MM.1S (cell line): Measurements from ENCODE around the gene PEX16.

ENCODE experiments used
- DNase-seq: peaks from one replicate; pipeline ENCODE4 v3.0.0-alpha.2; 2015
- H2AFZ ChIP-seq: fragments of 300-600 bp; sonication (generic); 2 replicates; pipeline ENCODE4 v1.6.0; 2016; ENCODE audit warnings: antibody characterized with exemption, low read length
- H3F3A ChIP-seq: fragments of 300-600 bp; sonication (generic); 2 replicates; pipeline ENCODE4 v1.6.1; 2016; ENCODE audit warnings: mild to moderate bottlenecking, antibody characterized with exemption, low read length, moderate library complexity, mixed read lengths; ENCODE audit not compliant: insufficient read depth
- H3K27ac ChIP-seq: fragments of 300-600 bp; sonication (generic); 2 replicates; pipeline ENCODE4 v1.5.1; 2016; ENCODE audit warnings: mild to moderate bottlenecking, low read length
- H3K27me3 ChIP-seq: fragments of 300-600 bp; sonication (generic); replicated peaks from 2 replicates; pipeline ENCODE4 v1.6.0; 2016; ENCODE audit warnings: low read length; ENCODE audit not compliant: insufficient read depth
- H3K36me3 ChIP-seq: fragments of 300-600 bp; sonication (generic); replicated peaks from 2 replicates; pipeline ENCODE4 v1.6.1; 2016; ENCODE audit warnings: mild to moderate bottlenecking, low read length, mixed read lengths; ENCODE audit not compliant: insufficient read depth
- H3K4me1 ChIP-seq: fragments of 300-600 bp; sonication (generic); 2 replicates; pipeline ENCODE4 v1.6.1; 2016; ENCODE audit warnings: low read length, mixed read lengths
- H3K4me2 ChIP-seq: fragments of 300-600 bp; sonication (generic); 2 replicates; pipeline ENCODE4 v1.6.0; 2016; ENCODE audit warnings: low read depth, low read length
- H3K4me3 ChIP-seq: fragments of 300-600 bp; sonication (generic); 2 replicates; pipeline ENCODE4 v1.5.1; 2016; ENCODE audit warnings: low read length, mixed read lengths
- H3K79me2 ChIP-seq: fragments of 300-600 bp; sonication (generic); 2 replicates; pipeline ENCODE4 v1.6.1; 2016; ENCODE audit warnings: mixed run types, low read length, mixed read lengths
- H3K9ac ChIP-seq: fragments of 300-600 bp; sonication (generic); 2 replicates; pipeline ENCODE4 v1.6.1; 2016; ENCODE audit warnings: low read length, mixed read lengths
- H3K9me2 ChIP-seq: fragments of 300-600 bp; sonication (generic); replicated peaks from 2 replicates; pipeline ENCODE4 v1.6.1; 2016; ENCODE audit warnings: mild to moderate bottlenecking, low read length, mixed read lengths; ENCODE audit not compliant: insufficient read depth
- H3K9me3 ChIP-seq: fragments of 300-600 bp; sonication (generic); replicated peaks from 2 replicates; pipeline ENCODE4 v1.6.1; 2016; ENCODE audit warnings: mild to moderate bottlenecking, low read length, mixed read lengths; ENCODE audit not compliant: insufficient read depth
- H4K20me1 ChIP-seq: fragments of 300-600 bp; sonication (generic); 2 replicates; pipeline ENCODE4 v1.6.1; 2016; ENCODE audit warnings: mild to moderate bottlenecking, low read length, moderate library complexity, mixed read lengths; ENCODE audit not compliant: insufficient read depth
- EZH2 ChIP-seq: fragments of 300-600 bp; sonication (generic); optimal IDR thresholded peaks from 2 replicates; pipeline ENCODE3; 2017; ENCODE audit warnings: low read depth, mild to moderate bottlenecking, antibody characterized with exemption, low read length, mixed read lengths
- EZH2phosphoT487 ChIP-seq: fragments of 300-600 bp; sonication (generic); IDR thresholded peaks from 2 replicates; pipeline ENCODE4 v1.6.1; 2018; ENCODE audit warnings: antibody characterized with exemption, low read length
- TF ChIP-seq, protein P1 (sequence below): fragments of 300-600 bp; sonication (generic); IDR thresholded peaks from 2 replicates; pipeline ENCODE4 v1.5.1; 2016; ENCODE audit warnings: antibody characterized with exemption, low read length, mixed read lengths

PEX16 gene

DNA sequence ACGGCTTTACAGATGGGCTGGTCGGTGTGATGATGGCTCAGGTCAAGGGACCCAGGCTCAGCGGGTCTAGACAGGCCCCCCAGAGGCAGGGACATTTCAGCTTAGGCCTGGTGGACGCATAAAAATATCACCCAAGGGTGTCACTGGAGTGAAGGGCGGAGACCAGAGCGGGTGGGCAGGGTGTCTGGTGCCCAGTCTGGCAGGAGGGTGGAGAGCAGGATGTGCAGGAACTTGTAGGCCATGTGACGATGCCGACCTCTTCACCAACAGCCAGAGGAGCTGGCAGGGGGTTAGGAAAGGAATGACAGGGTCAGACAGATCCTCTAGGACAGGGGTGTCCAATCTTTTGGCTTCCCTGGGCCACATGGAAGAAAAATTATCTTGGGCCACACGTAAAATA, 27.7 kb downstream of the PEX16 start:
- H2AFZ ChIP-seq: no peak overlapping the region
- no peaks in the 10 kb centered on the region for H3K9me2 ChIP-seq
- TF ChIP-seq, protein P1, sequence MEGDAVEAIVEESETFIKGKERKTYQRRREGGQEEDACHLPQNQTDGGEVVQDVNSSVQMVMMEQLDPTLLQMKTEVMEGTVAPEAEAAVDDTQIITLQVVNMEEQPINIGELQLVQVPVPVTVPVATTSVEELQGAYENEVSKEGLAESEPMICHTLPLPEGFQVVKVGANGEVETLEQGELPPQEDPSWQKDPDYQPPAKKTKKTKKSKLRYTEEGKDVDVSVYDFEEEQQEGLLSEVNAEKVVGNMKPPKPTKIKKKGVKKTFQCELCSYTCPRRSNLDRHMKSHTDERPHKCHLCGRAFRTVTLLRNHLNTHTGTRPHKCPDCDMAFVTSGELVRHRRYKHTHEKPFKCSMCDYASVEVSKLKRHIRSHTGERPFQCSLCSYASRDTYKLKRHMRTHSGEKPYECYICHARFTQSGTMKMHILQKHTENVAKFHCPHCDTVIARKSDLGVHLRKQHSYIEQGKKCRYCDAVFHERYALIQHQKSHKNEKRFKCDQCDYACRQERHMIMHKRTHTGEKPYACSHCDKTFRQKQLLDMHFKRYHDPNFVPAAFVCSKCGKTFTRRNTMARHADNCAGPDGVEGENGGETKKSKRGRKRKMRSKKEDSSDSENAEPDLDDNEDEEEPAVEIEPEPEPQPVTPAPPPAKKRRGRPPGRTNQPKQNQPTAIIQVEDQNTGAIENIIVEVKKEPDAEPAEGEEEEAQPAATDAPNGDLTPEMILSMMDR: no peak
- TF ChIP-seq EZH2phosphoT487 (no peak), EZH2 (no peak)
- no peaks in the 10 kb centered on the region for H3K4me1 ChIP-seq
- H3K27me3 ChIP-seq: no peaks in the 10 kb centered on the region
- DNase-seq: no peak
- no peaks in the 10 kb centered on the region for H3K79me2 ChIP-seq
- no peak overlapping the region for H3K4me2 ChIP-seq
- H3K27ac ChIP-seq: no peak overlapping the region
- no peaks in the 10 kb centered on the region for H3K9me3 ChIP-seq
- H3F3A ChIP-seq: no peaks in the 10 kb centered on the region
- no peaks in the 10 kb centered on the region for H3K36me3 ChIP-seq
- H3K9ac ChIP-seq: no peak overlapping the region
- H3K4me3 ChIP-seq: no peak overlapping the region
- H4K20me1 ChIP-seq: no peaks in the 10 kb centered on the region

DNA sequence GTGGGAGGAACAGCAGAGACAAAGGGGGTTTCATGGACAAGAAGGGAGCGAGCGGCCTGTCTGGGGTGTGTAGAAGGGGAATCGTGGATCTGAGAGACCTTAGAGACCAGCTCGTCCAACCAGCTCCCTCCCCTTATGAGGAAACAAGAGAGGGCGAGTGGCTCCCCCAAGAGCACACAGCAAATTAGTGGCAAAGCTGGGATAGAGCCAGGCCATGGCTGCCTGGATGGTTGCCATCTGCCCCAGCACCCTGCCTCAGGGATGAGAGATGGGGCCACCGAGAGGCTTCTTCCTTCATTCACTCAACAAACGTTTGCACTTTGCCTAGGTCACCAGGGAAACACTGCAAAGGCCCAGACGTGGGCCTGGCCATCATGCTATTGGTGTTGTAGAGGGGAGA, 28.1 kb downstream of the PEX16 start:
- Histone ChIP-seq H4K20me1 (no peaks in the 10 kb centered on the region), H3F3A (no peaks in the 10 kb centered on the region), H3K9ac (no peak overlapping the region), H2AFZ (no peak overlapping the region), H3K4me3 (no peak overlapping the region), H3K4me1 (no peaks in the 10 kb centered on the region), H3K9me2 (no peaks in the 10 kb centered on the region), H3K27ac (no peak overlapping the region), H3K4me2 (no peak overlapping the region), H3K27me3 (no peaks in the 10 kb centered on the region), H3K79me2 (no peaks in the 10 kb centered on the region), H3K36me3 (no peaks in the 10 kb centered on the region), H3K9me3 (no peaks in the 10 kb centered on the region)
- no peak for DNase-seq
- TF ChIP-seq EZH2phosphoT487 (no peak), EZH2 (no peak)
- TF ChIP-seq, protein P1: no peak

DNA sequence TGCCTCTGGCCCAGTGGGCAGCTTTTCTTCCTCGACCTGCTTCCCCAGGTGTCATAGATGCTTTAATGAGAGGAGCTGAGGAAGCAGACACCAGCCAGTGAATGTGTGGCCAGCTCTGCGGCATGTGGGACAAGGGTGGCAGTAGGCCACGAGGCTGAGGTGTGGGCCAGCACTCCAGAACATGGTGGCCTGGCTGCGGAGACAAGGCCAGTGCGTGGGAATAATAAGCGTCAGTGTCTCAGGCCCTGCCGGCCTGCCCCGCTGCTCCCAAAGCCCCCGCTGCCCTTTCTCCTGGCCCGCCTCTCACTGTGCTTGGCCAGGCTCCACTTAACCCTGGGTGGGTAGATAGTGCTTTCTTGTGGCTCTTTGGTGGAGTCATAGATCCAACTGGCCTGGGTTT, 30.1 kb downstream of the PEX16 start:
- H3F3A ChIP-seq: no peaks in the 10 kb centered on the region
- H3K4me1 ChIP-seq: no peaks in the 10 kb centered on the region
- H3K27ac ChIP-seq: no peak overlapping the region
- no peak overlapping the region for H3K9ac ChIP-seq
- H4K20me1 ChIP-seq: no peaks in the 10 kb centered on the region
- DNase-seq: no peak
- no peak overlapping the region for H3K4me2 ChIP-seq
- H3K9me2 ChIP-seq: no peaks in the 10 kb centered on the region
- no peaks in the 10 kb centered on the region for H3K27me3 ChIP-seq
- H3K79me2 ChIP-seq: no peaks in the 10 kb centered on the region
- no peaks in the 10 kb centered on the region for H3K36me3 ChIP-seq
- H3K4me3 ChIP-seq: no peak overlapping the region
- no peak for TF ChIP-seq EZH2phosphoT487
- TF ChIP-seq EZH2: no peak
- TF ChIP-seq, protein P1: no peak
- no peak overlapping the region for H2AFZ ChIP-seq
- H3K9me3 ChIP-seq: no peaks in the 10 kb centered on the region
